ENCODE results near the gene HFM1. TPM values are rescaled to one million over a fixed set of nuclear protein-coding genes. Genes with fewer than 3 reads are reported as not detected.

HFM1 gene
- total RNA-seq, 2 donors from 2014 or later: 4.6 to 5.9 TPM

DNA sequence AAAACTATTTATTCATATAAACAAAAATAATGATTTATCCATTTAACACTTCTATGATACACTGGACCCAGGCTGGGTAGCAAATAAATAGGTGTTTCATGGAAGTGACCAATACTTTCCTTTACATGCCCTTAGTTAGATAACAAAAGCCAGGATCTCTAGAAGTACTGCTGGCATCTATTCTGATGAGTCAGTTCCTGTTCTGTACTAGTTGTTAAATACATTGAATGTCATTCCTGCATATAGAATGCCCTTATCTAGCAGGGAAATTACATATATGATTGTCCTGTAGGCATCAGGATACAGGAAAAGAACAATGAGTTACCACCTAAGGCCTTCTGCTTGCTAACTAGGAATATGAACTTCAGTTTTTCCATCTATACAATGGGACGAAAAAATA, 130.8 kb downstream of the HFM1 start:
- Histone ChIP-seq H3K9ac (ENCODE audit: extremely low read depth, low read length, poor library complexity, severe bottlenecking) (no peak overlapping the region), H3K9me3 (ENCODE audit: control insufficient read depth, low read length) (no peaks in the 10 kb centered on the region), H3K4me3 (ENCODE audit: low read length) (no peak overlapping the region), H3K36me3 (ENCODE audit: control insufficient read depth, insufficient read depth, low read length) (no peaks in the 10 kb centered on the region), H3K27me3 (ENCODE audit: control insufficient read depth, insufficient read depth, low read length, poor library complexity, severe bottlenecking) (no peaks in the 10 kb centered on the region), H3K4me1 (ENCODE audit: control insufficient read depth, insufficient read depth, low read length) (no peaks in the 10 kb centered on the region), H3K27ac (ENCODE audit: low read depth, low read length) (no peak overlapping the region)
- H3K4me1 Mint-ChIP-seq: no peaks in the 10 kb centered on the region
- H3K4me3 Mint-ChIP-seq: no peak overlapping the region
- no peak for DNase-seq
- no peak overlapping the region for H3K27ac Mint-ChIP-seq
- H3K9me3 Mint-ChIP-seq: no peaks in the 10 kb centered on the region
- TF ChIP-seq, protein P1, sequence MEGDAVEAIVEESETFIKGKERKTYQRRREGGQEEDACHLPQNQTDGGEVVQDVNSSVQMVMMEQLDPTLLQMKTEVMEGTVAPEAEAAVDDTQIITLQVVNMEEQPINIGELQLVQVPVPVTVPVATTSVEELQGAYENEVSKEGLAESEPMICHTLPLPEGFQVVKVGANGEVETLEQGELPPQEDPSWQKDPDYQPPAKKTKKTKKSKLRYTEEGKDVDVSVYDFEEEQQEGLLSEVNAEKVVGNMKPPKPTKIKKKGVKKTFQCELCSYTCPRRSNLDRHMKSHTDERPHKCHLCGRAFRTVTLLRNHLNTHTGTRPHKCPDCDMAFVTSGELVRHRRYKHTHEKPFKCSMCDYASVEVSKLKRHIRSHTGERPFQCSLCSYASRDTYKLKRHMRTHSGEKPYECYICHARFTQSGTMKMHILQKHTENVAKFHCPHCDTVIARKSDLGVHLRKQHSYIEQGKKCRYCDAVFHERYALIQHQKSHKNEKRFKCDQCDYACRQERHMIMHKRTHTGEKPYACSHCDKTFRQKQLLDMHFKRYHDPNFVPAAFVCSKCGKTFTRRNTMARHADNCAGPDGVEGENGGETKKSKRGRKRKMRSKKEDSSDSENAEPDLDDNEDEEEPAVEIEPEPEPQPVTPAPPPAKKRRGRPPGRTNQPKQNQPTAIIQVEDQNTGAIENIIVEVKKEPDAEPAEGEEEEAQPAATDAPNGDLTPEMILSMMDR (conservative IDR thresholded peaks at IDR 0.05): no peak
- no peaks in the 10 kb centered on the region for H3K27me3 Mint-ChIP-seq (ENCODE audit: insufficient read depth)
- WGBS, 2 experiments (ENCODE audit: insufficient coverage in 1 of 2, insufficient read length in 1 of 2): 100% methylated on average over 1 of the region's 1 CpG
- no peaks in the 10 kb centered on the region for H3K36me3 Mint-ChIP-seq (ENCODE audit: low read depth)

DNA sequence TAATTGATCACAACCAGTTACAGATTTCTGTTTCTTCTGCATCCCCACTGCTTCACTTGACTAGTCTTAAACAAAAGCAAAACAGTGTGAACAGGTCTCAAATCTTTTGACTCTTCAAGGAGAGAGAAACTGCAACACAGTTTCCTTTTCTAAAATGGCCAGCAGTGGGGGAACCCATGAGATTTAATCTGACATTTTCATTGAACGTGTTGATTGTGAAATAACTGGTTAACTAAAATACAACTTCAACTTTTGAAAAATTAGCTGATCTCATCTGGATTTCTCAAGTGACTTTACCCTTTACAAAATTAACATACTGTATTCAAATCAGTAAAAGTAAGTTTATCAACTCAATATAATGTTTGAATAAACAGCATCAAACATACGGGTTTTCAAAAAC, 143.0 kb downstream of the HFM1 start:
- no peak overlapping the region for H3K27ac ChIP-seq (ENCODE audit: low read depth, low read length)
- no peak for DNase-seq
- H3K27ac Mint-ChIP-seq: no peak overlapping the region
- H3K9ac ChIP-seq (ENCODE audit: extremely low read depth, low read length, poor library complexity, severe bottlenecking): no peak overlapping the region
- no peaks in the 10 kb centered on the region for H3K27me3 Mint-ChIP-seq (ENCODE audit: insufficient read depth)
- H3K4me3 ChIP-seq (ENCODE audit: low read length): no peak overlapping the region
- TF ChIP-seq, protein P1 (conservative IDR thresholded peaks at IDR 0.05): no peak
- no peaks in the 10 kb centered on the region for H3K27me3 ChIP-seq (ENCODE audit: control insufficient read depth, insufficient read depth, low read length, poor library complexity, severe bottlenecking)
- no peak overlapping the region for H3K4me3 Mint-ChIP-seq
- no peaks in the 10 kb centered on the region for H3K9me3 ChIP-seq (ENCODE audit: control insufficient read depth, low read length)
- no peaks in the 10 kb centered on the region for H3K4me1 ChIP-seq (ENCODE audit: control insufficient read depth, insufficient read depth, low read length)
- no peaks in the 10 kb centered on the region for H3K36me3 ChIP-seq (ENCODE audit: control insufficient read depth, insufficient read depth, low read length)
- 100% methylated on average over 1 to 2 of the region's 2 CpGs for WGBS, 2 experiments (ENCODE audit: insufficient coverage in 1 of 2, insufficient read length in 1 of 2)
- H3K9me3 Mint-ChIP-seq: no peaks in the 10 kb centered on the region
- H3K36me3 Mint-ChIP-seq (ENCODE audit: low read depth): peaks cover 4% of the 10 kb centered on the region
- H3K4me1 Mint-ChIP-seq: no peaks in the 10 kb centered on the region

DNA sequence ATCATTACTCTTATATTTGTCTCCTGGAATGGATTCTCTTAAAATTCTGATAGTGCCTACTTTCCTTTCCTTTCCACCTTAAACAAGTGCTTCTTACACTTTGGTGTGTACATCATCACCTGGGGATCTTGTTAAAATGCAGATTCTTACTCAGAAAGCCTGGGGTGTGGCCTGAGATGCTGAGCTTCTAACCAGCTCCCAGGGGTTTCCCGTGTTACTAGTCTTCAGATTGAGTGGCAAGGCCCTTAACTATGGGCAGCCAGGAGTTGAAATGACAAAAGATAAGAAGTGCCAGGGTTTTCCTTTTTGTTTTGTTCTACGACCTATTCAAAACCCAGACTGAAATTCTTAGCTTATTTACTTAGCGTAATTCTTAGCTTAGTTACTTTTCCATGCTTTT, 159.2 kb downstream of the HFM1 start:
- Mint-ChIP-seq H3K36me3 (ENCODE audit: low read depth) (no peaks in the 10 kb centered on the region), H3K4me1 (peaks cover 8% of the 10 kb centered on the region), H3K9me3 (peaks cover 6% of the 10 kb centered on the region), H3K27ac (no peak overlapping the region), H3K4me3 (no peak overlapping the region), H3K27me3 (ENCODE audit: insufficient read depth) (no peaks in the 10 kb centered on the region)
- no peaks in the 10 kb centered on the region for H3K9me3 ChIP-seq (ENCODE audit: control insufficient read depth, low read length)
- no peak for DNase-seq
- no peak overlapping the region for H3K4me3 ChIP-seq (ENCODE audit: low read length)
- H3K27me3 ChIP-seq (ENCODE audit: control insufficient read depth, insufficient read depth, low read length, poor library complexity, severe bottlenecking): no peaks in the 10 kb centered on the region
- no peak overlapping the region for H3K9ac ChIP-seq (ENCODE audit: extremely low read depth, low read length, poor library complexity, severe bottlenecking)
- no peaks in the 10 kb centered on the region for H3K4me1 ChIP-seq (ENCODE audit: control insufficient read depth, insufficient read depth, low read length)
- H3K27ac ChIP-seq (ENCODE audit: low read depth, low read length): no peak overlapping the region
- H3K36me3 ChIP-seq (ENCODE audit: control insufficient read depth, insufficient read depth, low read length): no peaks in the 10 kb centered on the region
- WGBS, 2 experiments (ENCODE audit: insufficient coverage in 1 of 2, insufficient read length in 1 of 2): 32 to 38% methylated on average over 3 of the region's 3 CpGs
- TF ChIP-seq, protein P1 (conservative IDR thresholded peaks at IDR 0.05): no peak

All from endodermal cell (in vitro differentiated cells).